HG03139 (cell line): ENCODE results near the gene SSC5D.
"Not testable (repeated sequence)": the region's sequence is repeated elsewhere in the genome, so short reads cannot be mapped to it uniquely, and the experiment has no call there.

Experiments used
- ATAC-seq: cut with Tn5 transposase; IDR thresholded peaks from one replicate; pipeline ENCODE4 v1.9.1; 2021; ENCODE audit not compliant: unreplicated experiment

The SSC5D gene

GRCh38 chr19:55487924-55488687 lies at the start of gene SSC5D:
TSS of gene SSC5D (plus strand) at chr19:55488436. CDS start at chr19:55488590, 154 bp downstream.
- ATAC-seq: no peak

- no peak for ATAC-seq
Observed at GRCh38 chr19:55439052-55439451, 49.2 kb upstream of the SSC5D start.

- ATAC-seq: no peak
Observed at GRCh38 chr19:55440411-55441105, 47.7 kb upstream of the SSC5D start.

- no peak for ATAC-seq
Observed at GRCh38 chr19:55441319-55441691, 46.9 kb upstream of the SSC5D start.

- ATAC-seq: no peak
Observed at GRCh38 chr19:55441692-55442321, 46.4 kb upstream of the SSC5D start.

GRCh38 chr19:55442372-55442961 lies 45.8 kb upstream of the SSC5D start:
- ATAC-seq: no peak

GRCh38 chr19:55443045-55443823 lies 45.0 kb upstream of the SSC5D start, which contains the start of gene SHISA7:
TSS of gene SHISA7 (minus strand) at chr19:55443300. CDS start at chr19:55442863, 437 bp downstream.
- no peak for ATAC-seq

- ATAC-seq: no peak
Observed at GRCh38 chr19:55443824-55444480, 44.3 kb upstream of the SSC5D start.

GRCh38 chr19:55444646-55445045 lies 43.6 kb upstream of the SSC5D start:
- ATAC-seq: no peak

- ATAC-seq: no peak
Observed at GRCh38 chr19:55446060-55446459, 42.2 kb upstream of the SSC5D start.

- ATAC-seq: no peak
Observed at GRCh38 chr19:55447421-55448174, 40.6 kb upstream of the SSC5D start.

GRCh38 chr19:55448175-55448490 lies 40.1 kb upstream of the SSC5D start:
- ATAC-seq: not testable (repeated sequence)

GRCh38 chr19:55449469-55449868 lies 38.8 kb upstream of the SSC5D start:
- ATAC-seq: no peak

- no peak for ATAC-seq
Observed at GRCh38 chr19:55451163-55451964, 36.9 kb upstream of the SSC5D start.

GRCh38 chr19:55451965-55452748 lies 36.1 kb upstream of the SSC5D start:
- ATAC-seq: no peak

GRCh38 chr19:55452749-55453346 lies 35.4 kb upstream of the SSC5D start:
- no peak for ATAC-seq

- ATAC-seq: no peak
Observed at GRCh38 chr19:55453511-55454260, 34.5 kb upstream of the SSC5D start.
